ENCODE measurements around the gene SKIC2.

SKIC2 gene

DNA sequence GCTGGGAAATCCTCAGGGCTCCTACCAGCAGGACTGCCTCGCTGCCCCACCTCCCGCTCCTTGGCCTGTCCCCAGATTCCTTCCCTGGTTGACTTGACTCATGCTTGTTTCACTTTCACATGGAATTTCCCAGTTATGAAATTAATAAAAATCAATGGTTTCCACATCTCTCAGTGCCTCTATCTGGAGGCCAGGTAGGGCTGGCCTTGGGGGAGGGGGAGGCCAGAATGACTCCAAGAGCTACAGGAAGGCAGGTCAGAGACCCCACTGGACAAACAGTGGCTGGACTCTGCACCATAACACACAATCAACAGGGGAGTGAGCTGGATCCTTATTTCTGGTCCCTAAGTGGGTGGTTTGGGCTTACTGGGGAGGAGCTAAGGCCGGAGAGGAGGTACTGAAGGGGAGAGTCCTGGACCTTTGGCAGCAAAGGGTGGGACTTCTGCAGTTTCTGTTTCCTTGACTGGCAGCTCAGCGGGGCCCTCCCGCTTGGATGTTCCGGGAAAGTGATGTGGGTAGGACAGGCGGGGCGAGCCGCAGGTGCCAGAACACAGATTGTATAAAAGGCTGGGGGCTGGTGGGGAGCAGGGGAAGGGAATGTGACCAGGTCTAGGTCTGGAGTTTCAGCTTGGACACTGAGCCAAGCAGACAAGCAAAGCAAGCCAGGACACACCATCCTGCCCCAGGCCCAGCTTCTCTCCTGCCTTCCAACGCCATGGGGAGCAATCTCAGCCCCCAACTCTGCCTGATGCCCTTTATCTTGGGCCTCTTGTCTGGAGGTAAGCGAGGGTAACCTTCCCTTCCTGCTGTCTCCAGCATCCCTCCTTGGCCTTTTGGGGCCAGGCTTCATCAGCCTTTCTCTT lies 13.2 kb upstream of the SKIC2 start, which contains the start of gene CFB:
CFB (plus strand) TSS at position 589 of the 863 bp plus-strand sequence; CDS start at position 716, 127 bp downstream.
- DNase-seq = peak; percentile 33

GRCh38 chr6:31946370-31946885 lies 12.5 kb upstream of the SKIC2 start:
- no peak for DNase-seq

- DNase-seq = no peak
Observed at GRCh38 chr6:31947070-31947675, 11.8 kb upstream of the SKIC2 start.

- no peak for DNase-seq
Observed at GRCh38 chr6:31947864-31948263, 11.1 kb upstream of the SKIC2 start.

GRCh38 chr6:31948306-31948705 lies 10.7 kb upstream of the SKIC2 start:
- no peak for DNase-seq

- DNase-seq = peak; percentile 60
Observed at GRCh38 chr6:31948753-31949413, 10.1 kb upstream of the SKIC2 start.

DNA sequence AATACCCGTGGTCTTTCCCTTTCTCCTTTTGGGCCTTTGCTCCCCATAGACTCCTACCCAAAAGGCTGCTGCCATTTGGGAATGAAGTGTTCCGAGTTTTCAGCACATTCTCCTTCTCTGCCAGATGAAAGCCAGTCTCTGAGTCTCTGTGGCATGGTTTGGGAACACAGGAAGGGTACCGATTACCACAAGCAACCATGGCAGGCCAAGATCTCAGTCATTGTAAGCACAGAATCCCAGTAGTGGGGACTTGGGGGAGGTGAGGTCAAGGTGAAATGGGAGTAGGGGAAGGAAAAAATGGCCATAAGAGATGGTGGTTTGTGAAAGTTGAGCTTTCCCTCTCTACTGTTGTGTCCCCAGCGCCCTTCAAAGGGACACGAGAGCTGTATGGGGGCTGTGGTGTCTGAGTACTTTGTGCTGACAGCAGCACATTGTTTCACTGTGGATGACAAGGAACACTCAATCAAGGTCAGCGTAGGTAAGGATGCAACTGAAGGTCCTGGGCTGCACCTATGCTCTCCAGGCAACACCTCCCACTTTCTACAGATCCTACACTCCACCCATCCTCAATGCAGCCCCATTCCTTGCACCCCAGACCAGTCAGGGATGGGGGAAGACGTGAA lies 8.9 kb upstream of the SKIC2 start:
- DNase-seq = no peak

DNA sequence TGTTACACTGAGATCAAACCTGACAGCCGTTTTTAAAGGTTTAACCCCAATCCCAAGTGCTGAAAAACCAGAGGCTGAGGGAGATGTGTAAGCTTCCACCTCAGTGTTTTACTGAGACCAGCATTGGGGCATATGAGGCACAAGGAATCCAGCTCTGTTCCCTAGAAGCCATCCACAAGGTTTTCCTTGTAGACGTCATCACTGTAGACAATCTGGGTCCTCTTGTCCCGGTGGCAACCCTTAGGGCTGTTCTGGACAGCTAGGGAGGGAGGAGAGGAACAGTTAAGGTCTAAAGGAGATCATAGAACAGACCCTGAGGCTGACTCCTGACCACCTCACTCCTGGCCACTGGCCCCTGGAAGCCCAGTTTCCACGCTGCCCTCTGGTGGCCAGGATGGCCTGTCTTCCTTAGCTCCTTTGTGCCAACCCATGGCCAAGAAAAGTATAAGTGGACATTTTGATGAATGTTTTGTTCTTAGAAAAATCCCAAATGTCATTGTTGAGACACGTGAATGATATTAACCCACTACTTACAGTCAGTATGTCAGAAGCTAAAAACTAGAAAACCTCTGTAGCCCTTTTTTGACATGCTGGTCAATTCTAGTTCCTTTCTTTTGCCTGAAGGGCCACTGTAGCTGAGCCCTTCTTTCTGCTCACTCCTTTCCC lies 6.7 kb upstream of the SKIC2 start:
- peak; percentile 69 for DNase-seq

GRCh38 chr6:31952890-31953289 lies 6.1 kb upstream of the SKIC2 start:
- no peak for DNase-seq

GRCh38 chr6:31954511-31954910 lies 4.5 kb upstream of the SKIC2 start:
- DNase-seq = no peak

GRCh38 chr6:31956796-31957195 lies 2.2 kb upstream of the SKIC2 start:
- DNase-seq = no peak

GRCh38 chr6:31958412-31958740 lies 599 bp upstream of the SKIC2 start:
- DNase-seq = no peak

DNA sequence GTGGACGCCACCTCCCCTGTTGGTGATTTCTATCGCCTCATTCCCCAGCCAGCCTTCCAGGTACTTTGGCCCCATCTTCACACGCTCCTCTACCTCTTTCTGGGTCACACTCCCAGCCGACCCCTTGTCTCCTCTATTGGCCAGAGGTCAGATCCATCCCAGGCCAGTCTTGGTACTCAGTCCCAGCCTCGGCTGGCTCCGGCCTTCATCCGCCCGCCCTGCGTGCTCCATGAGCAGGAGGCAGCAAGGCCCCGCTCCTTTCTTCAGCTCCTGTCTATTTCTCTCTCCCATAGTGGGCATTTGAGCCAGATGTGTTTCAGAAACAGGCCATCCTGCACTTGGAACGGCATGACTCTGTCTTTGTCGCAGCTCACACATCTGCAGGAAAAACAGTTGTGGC lies 2.6 kb downstream of the SKIC2 start:
- DNase-seq = no peak

GRCh38 chr6:31963921-31964320 lies 4.9 kb downstream of the SKIC2 start:
- no peak for DNase-seq

GRCh38 chr6:31965700-31966099 lies 6.7 kb downstream of the SKIC2 start:
- no peak for DNase-seq

DNA sequence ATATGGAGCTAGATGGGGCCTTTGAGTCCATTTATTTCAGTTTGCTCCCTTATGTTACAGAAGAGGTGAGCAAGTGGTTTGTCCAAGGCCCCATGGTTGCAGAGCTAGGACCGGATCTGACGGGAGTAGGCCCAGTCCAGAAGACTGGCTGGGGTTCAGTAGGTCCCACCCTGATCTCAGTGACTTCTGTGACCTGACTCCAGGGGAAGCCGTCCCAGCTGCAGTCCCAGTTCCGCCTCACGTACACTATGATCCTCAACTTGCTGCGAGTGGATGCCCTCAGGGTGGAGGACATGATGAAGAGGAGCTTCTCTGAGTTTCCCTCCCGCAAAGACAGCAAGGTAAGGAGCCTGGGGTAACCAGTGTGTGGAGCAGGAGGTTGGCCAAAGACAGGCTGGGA lies 7.5 kb downstream of the SKIC2 start:
- no peak for DNase-seq

DNA sequence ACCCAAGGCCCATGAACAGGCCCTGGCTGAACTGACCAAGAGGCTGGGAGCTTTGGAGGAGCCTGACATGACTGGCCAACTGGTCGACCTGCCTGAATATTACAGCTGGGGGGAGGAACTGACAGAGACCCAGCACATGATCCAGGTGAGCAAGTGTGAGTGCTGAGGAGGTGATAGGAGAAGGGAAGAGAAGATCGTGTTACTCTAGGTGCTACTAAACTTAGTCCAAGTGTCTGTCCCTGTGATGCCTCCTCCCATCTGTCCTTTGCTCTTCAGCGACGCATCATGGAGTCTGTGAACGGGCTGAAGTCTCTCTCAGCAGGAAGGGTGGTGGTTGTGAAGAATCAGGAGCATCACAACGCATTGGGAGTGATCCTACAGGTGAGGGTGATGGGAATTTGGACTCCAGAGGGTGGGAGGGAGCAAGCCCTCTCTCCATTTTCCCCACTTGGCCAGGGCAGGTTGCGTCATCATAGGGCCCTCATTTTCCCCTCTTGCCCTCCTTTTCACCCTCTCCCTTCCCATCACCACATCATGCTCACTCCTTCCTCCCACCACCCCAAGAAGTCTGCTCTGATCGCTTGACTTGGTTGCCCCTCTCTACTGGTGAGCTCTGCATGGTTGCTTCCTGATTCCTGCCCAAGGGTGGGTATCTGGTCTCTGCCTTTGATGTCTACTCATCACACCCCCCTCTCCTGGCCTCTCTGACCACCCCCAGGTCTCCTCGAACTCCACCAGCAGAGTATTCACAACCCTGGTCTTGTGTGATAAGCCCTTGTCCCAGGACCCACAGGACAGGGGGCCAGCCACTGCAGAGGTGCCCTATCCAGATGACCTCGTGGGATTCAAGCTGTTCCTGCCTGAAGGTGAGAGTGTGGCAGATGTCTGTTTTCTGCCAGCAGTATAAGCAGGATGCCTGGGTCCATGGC lies 8.3 kb downstream of the SKIC2 start:
- DNase-seq = no peak

GRCh38 chr6:31967926-31968320 lies 8.9 kb downstream of the SKIC2 start:
- DNase-seq = no peak

DNA sequence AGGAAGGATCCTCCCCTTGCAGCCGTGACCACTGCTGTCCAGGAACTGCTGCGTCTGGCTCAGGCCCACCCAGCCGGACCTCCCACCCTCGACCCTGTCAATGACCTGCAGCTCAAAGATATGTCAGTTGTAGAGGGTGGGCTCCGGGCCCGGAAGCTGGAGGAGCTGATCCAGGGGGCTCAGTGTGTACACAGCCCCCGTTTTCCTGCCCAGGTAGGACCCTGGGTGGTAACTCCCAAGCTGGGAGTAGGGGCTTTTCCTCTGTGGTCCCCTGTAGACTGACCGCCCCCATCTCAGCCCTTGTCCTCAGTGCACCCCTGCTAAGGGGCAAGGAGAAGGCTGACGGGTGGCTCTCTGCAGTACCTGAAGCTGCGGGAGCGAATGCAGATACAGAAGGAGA lies 9.4 kb downstream of the SKIC2 start:
- no peak for DNase-seq

DNA sequence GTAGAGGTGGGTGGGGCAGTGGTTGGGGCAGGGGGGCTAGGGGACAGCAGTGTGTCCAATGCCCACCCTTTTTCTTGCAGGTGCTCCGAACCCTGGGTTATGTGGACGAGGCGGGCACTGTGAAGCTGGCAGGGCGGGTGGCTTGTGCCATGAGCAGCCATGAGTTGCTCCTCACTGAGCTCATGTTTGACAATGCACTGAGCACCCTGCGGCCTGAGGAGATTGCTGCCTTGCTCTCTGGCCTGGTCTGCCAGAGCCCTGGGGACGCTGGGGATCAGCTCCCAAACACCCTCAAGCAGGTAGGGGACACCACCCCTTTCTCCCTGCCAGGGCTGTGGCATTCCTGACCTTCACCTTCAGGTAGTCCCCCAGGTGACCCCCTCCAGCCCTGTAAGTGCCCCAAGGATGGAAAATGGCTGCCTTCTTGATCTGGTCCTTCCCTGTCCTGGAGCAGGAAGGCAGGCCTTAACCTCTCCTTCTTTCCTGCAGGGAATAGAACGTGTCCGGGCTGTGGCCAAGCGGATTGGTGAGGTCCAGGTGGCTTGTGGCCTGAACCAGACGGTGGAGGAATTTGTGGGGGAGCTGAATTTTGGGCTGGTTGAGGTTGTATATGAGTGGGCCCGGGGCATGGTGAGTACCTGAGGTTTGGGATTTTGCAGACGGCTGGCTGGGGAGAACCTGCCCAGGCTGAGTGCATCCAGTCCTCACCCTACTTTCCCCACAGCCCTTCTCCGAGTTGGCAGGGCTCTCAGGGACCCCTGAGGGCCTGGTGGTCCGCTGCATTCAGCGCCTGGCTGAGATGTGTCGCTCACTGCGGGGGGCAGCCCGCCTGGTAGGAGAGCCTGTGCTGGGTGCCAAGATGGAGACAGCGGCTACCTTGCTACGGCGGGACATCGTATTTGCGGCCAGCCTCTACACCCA lies 10.1 kb downstream of the SKIC2 start:
- no peak for DNase-seq
